ENCODE data around the gene STK33. TPM values are rescaled to one million over a fixed set of nuclear protein-coding genes. Genes with fewer than 3 reads are reported as not detected.

Gene STK33
- total and polyA plus RNA-seq, 2 donors (not counting 1 experiment from before 2014, with no cell fraction given) = 1.7 to 3.3 TPM

DNA sequence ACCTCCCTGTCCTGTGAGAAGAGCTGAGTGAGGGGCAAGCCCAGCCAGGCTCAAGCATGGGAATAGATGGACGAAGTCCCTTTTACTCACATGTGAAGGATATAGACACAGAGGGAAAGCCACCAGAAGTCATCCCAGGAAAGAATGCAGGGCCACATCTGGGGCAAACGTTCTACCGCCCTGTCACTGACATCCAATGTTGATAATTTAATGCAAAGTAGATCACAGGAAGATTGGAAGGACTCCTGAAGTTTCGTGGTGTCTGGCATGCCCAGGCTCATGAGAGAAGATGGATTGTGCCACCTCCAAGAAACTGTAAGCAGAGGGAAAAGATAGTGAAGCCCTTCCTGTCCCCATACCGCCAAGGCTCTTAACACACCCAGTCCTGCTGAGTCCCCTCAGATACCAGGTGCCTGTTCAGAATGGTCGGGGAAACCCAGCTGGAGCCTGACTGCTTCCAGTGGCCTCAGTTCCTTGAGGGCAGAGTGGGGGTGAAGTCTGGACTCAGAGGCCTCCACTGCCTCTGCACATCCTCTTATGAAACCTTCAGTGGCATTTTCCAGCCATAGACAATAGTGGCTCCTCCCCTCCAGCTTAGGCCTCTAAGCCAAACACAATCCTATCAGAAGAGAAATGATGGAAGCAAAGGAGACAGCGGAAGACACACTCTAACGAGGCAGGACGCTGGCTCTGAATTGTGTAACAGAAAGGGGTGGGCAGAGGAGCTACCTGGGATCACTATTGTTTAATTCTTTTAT lies 7.5 kb upstream of the STK33 start:
- Histone ChIP-seq H3K9ac (ENCODE audit: insufficient read depth, low read length) (no peak overlapping the region), H2AFZ (ENCODE audit: low read length) (no peak overlapping the region), H3K79me2 (ENCODE audit: control insufficient read depth, insufficient read depth, low read length) (no peaks in the 10 kb centered on the region), H3K4me2 (ENCODE audit: extremely low read depth, insufficient read depth, low read length) (no peak overlapping the region), H3K9me3 (ENCODE audit: control insufficient read depth, insufficient read depth, low read depth, low read length) (no peaks in the 10 kb centered on the region), H3K27me3 (ENCODE audit: control insufficient read depth, insufficient read depth, low read length) (no peaks in the 10 kb centered on the region), H3K4me1 (ENCODE audit: control insufficient read depth, extremely low read depth, insufficient read depth, low read length) (peaks cover 9% of the 10 kb centered on the region), H3K4me3 (replicated peaks in 1 of 4; ENCODE audit: control extremely low read depth in 1 of 4, insufficient read depth in 1 of 4, low read depth in 3 of 4, low read length in 4 of 4) (no peak overlapping the region), H3K27ac (ENCODE audit: insufficient read depth, low read length) (no peak overlapping the region), H3K36me3 (ENCODE audit: control insufficient read depth, insufficient read depth, low read length) (no peaks in the 10 kb centered on the region), H4K20me1 (ENCODE audit: control insufficient read depth, extremely low read depth, insufficient read depth, low read length) (no peaks in the 10 kb centered on the region)
- TF ChIP-seq, protein P1, sequence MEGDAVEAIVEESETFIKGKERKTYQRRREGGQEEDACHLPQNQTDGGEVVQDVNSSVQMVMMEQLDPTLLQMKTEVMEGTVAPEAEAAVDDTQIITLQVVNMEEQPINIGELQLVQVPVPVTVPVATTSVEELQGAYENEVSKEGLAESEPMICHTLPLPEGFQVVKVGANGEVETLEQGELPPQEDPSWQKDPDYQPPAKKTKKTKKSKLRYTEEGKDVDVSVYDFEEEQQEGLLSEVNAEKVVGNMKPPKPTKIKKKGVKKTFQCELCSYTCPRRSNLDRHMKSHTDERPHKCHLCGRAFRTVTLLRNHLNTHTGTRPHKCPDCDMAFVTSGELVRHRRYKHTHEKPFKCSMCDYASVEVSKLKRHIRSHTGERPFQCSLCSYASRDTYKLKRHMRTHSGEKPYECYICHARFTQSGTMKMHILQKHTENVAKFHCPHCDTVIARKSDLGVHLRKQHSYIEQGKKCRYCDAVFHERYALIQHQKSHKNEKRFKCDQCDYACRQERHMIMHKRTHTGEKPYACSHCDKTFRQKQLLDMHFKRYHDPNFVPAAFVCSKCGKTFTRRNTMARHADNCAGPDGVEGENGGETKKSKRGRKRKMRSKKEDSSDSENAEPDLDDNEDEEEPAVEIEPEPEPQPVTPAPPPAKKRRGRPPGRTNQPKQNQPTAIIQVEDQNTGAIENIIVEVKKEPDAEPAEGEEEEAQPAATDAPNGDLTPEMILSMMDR (conservative IDR thresholded peaks at IDR 0.05 in 1 of 2, IDR thresholded peaks at IDR 0.05 in 1 of 2; ENCODE audit: low read depth in 1 of 2, low read length in 2 of 2) = no peak
- TF ChIP-seq EZH2 (IDR thresholded peaks at IDR 0.05; ENCODE audit: low read length, missing control alignments) = no peak
- DNase-seq (ENCODE audit: low read depth in 2 of 2) = no peak

DNA sequence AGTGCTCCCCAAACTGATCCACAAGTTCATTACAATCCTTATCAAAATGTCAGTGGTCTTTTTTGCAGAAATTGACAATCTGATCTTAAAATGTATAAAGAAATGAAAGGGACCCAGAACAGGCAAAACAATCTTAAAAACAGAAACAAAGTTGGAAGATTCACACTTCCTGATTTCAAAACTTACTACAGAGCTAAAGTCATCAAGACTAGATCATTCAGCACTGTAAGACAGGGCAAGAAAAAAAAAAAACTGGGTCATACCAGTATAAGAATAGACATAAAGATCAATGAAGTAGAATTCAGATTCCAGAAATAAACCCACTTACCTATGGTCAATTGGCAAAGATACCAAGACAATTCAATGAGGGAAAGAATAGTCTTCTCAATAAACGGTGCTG lies 4.5 kb upstream of the STK33 start:
- Histone ChIP-seq H3K9ac (ENCODE audit: insufficient read depth, low read length) (no peak overlapping the region), H3K36me3 (ENCODE audit: control insufficient read depth, insufficient read depth, low read length) (no peaks in the 10 kb centered on the region), H3K27me3 (ENCODE audit: control insufficient read depth, insufficient read depth, low read length) (no peaks in the 10 kb centered on the region)

DNA sequence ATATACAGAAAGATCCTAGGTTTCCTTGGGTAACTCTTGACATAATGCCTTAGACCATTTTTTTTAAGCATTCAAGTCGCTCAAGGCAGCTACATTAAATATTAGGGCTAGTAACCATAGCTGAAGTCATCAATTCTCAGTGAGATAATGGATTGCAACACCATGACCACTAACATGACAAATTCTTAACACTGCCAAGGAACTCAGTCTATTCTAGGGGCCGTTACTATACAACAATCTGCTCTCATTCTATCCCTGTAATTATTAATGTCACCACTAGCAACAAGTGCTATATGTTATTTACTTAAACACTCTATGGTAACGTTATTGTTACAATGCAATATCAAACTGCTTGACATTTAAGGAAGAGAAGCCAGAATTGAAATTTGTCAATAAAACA lies 3.2 kb upstream of the STK33 start:
- Histone ChIP-seq H3K27ac (ENCODE audit: insufficient read depth, low read length) (no peak overlapping the region), H3K9ac (ENCODE audit: insufficient read depth, low read length) (no peak overlapping the region), H3K4me3 (replicated peaks in 1 of 4; ENCODE audit: control extremely low read depth in 1 of 4, insufficient read depth in 1 of 4, low read depth in 3 of 4, low read length in 4 of 4) (no peak overlapping the region), H3K36me3 (ENCODE audit: control insufficient read depth, insufficient read depth, low read length) (no peaks in the 10 kb centered on the region), H3K9me3 (ENCODE audit: control insufficient read depth, insufficient read depth, low read depth, low read length) (no peaks in the 10 kb centered on the region), H2AFZ (ENCODE audit: low read length) (no peak overlapping the region), H3K27me3 (ENCODE audit: control insufficient read depth, insufficient read depth, low read length) (no peaks in the 10 kb centered on the region), H3K4me2 (ENCODE audit: extremely low read depth, insufficient read depth, low read length) (no peak overlapping the region), H3K79me2 (ENCODE audit: control insufficient read depth, insufficient read depth, low read length) (no peaks in the 10 kb centered on the region), H3K4me1 (ENCODE audit: control insufficient read depth, extremely low read depth, insufficient read depth, low read length) (no peaks in the 10 kb centered on the region), H4K20me1 (ENCODE audit: control insufficient read depth, extremely low read depth, insufficient read depth, low read length) (no peaks in the 10 kb centered on the region)
- TF ChIP-seq, protein P1 (conservative IDR thresholded peaks at IDR 0.05 in 1 of 2, IDR thresholded peaks at IDR 0.05 in 1 of 2; ENCODE audit: low read depth in 1 of 2, low read length in 2 of 2) = no peak
- TF ChIP-seq EZH2 (IDR thresholded peaks at IDR 0.05; ENCODE audit: low read length, missing control alignments) = no peak
- peak; percentile 79 to 85 for DNase-seq (ENCODE audit: low read depth in 2 of 2)

More for the DNA sequence above, 4.5 kb upstream of the STK33 start:
- no peak for DNase-seq (ENCODE audit: low read depth in 2 of 2)
- H3K79me2 ChIP-seq (ENCODE audit: control insufficient read depth, insufficient read depth, low read length) = no peaks in the 10 kb centered on the region
- no peaks in the 10 kb centered on the region for H4K20me1 ChIP-seq (ENCODE audit: control insufficient read depth, extremely low read depth, insufficient read depth, low read length)
- no peak overlapping the region for H3K27ac ChIP-seq (ENCODE audit: insufficient read depth, low read length)
- H3K9me3 ChIP-seq (ENCODE audit: control insufficient read depth, insufficient read depth, low read depth, low read length) = no peaks in the 10 kb centered on the region
- TF ChIP-seq, protein P1 (conservative IDR thresholded peaks at IDR 0.05 in 1 of 2, IDR thresholded peaks at IDR 0.05 in 1 of 2; ENCODE audit: low read depth in 1 of 2, low read length in 2 of 2) = no peak
- TF ChIP-seq EZH2 (IDR thresholded peaks at IDR 0.05; ENCODE audit: low read length, missing control alignments) = no peak
- H3K4me3 ChIP-seq (replicated peaks in 1 of 4; ENCODE audit: control extremely low read depth in 1 of 4, insufficient read depth in 1 of 4, low read depth in 3 of 4, low read length in 4 of 4) = no peak overlapping the region
- peaks cover under 1% of the 10 kb centered on the region for H3K4me1 ChIP-seq (ENCODE audit: control insufficient read depth, extremely low read depth, insufficient read depth, low read length)
- H3K4me2 ChIP-seq (ENCODE audit: extremely low read depth, insufficient read depth, low read length) = no peak overlapping the region
- no peak overlapping the region for H2AFZ ChIP-seq (ENCODE audit: low read length)
